ENCODE measurements around the gene ZNF594. TPM values are rescaled to one million over a fixed set of nuclear protein-coding genes. Genes with fewer than 3 reads are reported as not detected.
"Not testable (repeated sequence)": the region's sequence is repeated elsewhere in the genome, so short reads cannot be mapped to it uniquely, and the experiment has no call there.

ZNF594 gene
- total RNA-seq, 1 donor from 2014 or later: 2.9 TPM

- no peaks in the 10 kb centered on the region for H3K36me3 ChIP-seq (ENCODE audit: control insufficient read depth, insufficient read depth, low read length)
- no peak within 1 kb of the TSS for H3K4me3 ChIP-seq (ENCODE audit: low read depth, low read length)
- no peak for DNase-seq (ENCODE audit: low read depth)
- TF ChIP-seq CTCF (IDR thresholded peaks at IDR 0.05; ENCODE audit: insufficient read depth, low read length, severe bottlenecking): no peak
- H3K27me3 ChIP-seq (ENCODE audit: control insufficient read depth, insufficient read depth, low read length): no peaks in the 10 kb centered on the region
- FAIRE-seq: no peak
Measured at GRCh38 chr17:5234645-5235576, 43.2 kb upstream of the ZNF594 start, which contains the start of gene SCIMP. Gene SCIMP (minus strand): TSS chr17:5234860. CDS start chr17:5234755, 105 bp downstream.

DNA sequence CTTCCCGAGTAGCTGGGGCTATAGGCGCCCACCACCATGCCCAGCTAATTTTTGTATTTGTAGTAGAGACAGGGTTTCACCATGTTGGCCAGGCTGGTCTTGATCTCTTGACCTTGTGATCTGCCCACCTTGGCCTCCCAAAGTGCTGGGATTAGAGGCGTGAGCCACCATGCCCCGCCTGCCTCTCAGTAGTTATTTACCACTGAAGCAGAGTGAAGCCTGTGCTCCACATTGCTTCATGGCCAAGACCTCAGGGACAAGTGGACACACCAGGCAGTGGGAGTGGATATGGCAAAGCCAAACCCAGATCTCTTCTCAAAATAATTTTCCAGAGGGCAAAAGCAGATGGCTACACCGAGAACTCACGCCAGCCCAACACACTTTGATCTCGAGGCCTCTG, 41.8 kb upstream of the ZNF594 start:
- FAIRE-seq; DNase-seq (ENCODE audit: low read depth); H3K36me3 ChIP-seq (ENCODE audit: control insufficient read depth, insufficient read depth, low read length); H3K4me3 ChIP-seq (ENCODE audit: low read depth, low read length); H3K27me3 ChIP-seq (ENCODE audit: control insufficient read depth, insufficient read depth, low read length): not testable (repeated sequence)

DNA sequence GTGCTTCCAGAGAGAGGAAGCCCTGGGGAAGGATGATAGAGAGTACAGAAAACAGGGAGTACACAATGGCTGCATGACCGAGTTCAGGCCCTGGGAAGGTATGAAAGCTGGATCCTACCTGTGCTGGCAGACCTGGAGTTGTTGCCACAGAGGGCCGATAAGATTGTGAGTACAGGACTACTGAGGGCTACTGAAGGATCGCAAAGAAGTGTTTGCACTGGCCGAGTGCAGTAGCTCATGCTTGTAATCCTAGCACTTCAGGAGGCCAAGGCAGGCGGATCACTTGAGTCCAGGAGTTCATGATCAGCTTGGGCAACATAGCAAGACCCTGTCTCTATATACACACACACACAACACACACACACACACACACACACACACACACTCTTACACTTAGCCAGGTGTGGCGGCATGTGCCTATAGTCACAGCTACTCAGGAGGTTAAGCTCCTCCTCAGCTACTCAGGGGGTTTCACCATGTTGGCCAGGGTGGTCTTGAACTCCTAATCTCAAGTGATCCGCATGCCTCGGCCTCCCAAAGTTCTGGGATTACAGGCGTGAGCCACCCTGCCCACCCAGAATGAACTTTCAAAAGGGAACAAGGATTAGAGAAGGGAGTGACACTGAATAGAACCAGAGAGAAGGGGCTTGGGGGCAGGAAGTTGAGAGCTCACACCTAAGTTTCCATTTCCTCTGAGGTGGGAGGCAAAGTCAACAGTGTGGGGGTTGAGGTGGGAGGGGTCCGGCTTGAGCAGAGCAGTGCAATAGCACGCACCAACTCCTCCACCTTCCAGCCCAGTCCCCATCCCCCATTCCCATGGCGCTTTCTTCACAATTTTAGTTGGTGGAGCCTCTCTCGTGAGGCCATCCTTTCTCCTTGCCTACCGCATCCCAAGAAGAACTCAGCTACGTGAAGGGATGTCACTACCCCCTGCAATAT, 35.5 kb upstream of the ZNF594 start:
- peak; percentile 50 for FAIRE-seq
- DNase-seq (ENCODE audit: low read depth): no peak
- no peaks in the 10 kb centered on the region for H3K36me3 ChIP-seq (ENCODE audit: control insufficient read depth, insufficient read depth, low read length)
- no peak overlapping the region for H3K4me3 ChIP-seq (ENCODE audit: low read depth, low read length)
- no peaks in the 10 kb centered on the region for H3K27me3 ChIP-seq (ENCODE audit: control insufficient read depth, insufficient read depth, low read length)
- no peak for TF ChIP-seq CTCF (IDR thresholded peaks at IDR 0.05; ENCODE audit: insufficient read depth, low read length, severe bottlenecking)

- no peak for TF ChIP-seq CTCF (IDR thresholded peaks at IDR 0.05; ENCODE audit: insufficient read depth, low read length, severe bottlenecking)
- no peaks in the 10 kb centered on the region for H3K27me3 ChIP-seq (ENCODE audit: control insufficient read depth, insufficient read depth, low read length)
- FAIRE-seq: no peak
Measured at GRCh38 chr17:5225668-5226457, 34.2 kb upstream of the ZNF594 start.

DNA sequence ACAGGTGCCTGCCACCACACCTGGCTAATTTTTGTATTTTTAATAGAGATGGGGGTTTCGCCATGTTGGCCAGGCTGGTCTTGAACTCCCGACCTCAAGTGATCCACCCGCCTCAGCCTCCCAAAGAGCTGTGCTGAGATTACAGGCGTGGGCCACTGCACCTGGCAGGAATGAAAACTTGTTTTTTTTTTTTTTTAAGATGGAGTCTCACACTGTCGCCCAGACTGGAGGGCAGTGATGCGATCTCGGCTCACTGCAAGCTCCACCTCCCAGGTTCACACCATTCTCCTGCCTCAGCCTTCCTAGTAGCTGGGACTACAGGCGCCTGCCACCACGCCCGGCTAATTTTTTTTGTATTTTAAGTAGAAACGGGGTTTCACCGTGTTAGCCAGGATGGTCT, 30.2 kb upstream of the ZNF594 start:
- H3K36me3 ChIP-seq (ENCODE audit: control insufficient read depth, insufficient read depth, low read length); H3K4me3 ChIP-seq (ENCODE audit: low read depth, low read length); DNase-seq (ENCODE audit: low read depth); H3K27me3 ChIP-seq (ENCODE audit: control insufficient read depth, insufficient read depth, low read length); FAIRE-seq: not testable (repeated sequence)

More at GRCh38 chr17:5225668-5226457, 34.2 kb upstream of the ZNF594 start:
- Histone ChIP-seq H3K36me3 (ENCODE audit: control insufficient read depth, insufficient read depth, low read length) (no peaks in the 10 kb centered on the region), H3K4me3 (ENCODE audit: low read depth, low read length) (no peak overlapping the region)
- no peak for DNase-seq (ENCODE audit: low read depth)

DNA sequence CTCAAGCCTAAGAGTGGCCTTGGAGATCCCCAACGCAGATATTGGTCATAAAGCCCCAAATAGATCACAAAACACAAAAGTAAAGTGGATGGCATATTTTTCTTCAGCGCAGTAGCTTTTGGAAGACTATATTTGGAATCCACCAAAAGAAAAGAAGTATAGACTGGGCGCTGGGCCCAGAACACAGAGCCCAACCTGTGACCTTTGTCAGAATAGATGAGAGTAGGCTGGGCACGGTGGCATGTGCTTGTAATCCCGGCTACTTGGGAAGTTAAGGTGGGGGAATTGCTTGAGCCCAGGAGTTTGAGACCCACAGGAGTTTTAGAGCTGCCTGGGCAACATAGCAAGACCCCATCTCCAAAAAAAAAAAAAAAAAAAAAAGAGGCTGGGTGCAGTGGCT, 28.4 kb upstream of the ZNF594 start:
- no peaks in the 10 kb centered on the region for H3K27me3 ChIP-seq (ENCODE audit: control insufficient read depth, insufficient read depth, low read length)
- FAIRE-seq (no peak), DNase-seq (ENCODE audit: low read depth) (no peak)
- H3K4me3 ChIP-seq (ENCODE audit: low read depth, low read length): no peak overlapping the region
- H3K36me3 ChIP-seq (ENCODE audit: control insufficient read depth, insufficient read depth, low read length): no peaks in the 10 kb centered on the region
- TF ChIP-seq CTCF (IDR thresholded peaks at IDR 0.05; ENCODE audit: insufficient read depth, low read length, severe bottlenecking): no peak

All from bronchial epithelial cell (primary cell).